HG03460 (cell line): ENCODE data around the gene LGR4.
A peak's percentile ranks its signal among the peaks of the same experiment; 100 is the strongest.

ENCODE experiments used
- ATAC-seq: cut with Tn5 transposase; IDR thresholded peaks from one replicate; pipeline ENCODE4 v1.9.1; 2021; ENCODE audit not compliant: unreplicated experiment

LGR4 gene

DNA sequence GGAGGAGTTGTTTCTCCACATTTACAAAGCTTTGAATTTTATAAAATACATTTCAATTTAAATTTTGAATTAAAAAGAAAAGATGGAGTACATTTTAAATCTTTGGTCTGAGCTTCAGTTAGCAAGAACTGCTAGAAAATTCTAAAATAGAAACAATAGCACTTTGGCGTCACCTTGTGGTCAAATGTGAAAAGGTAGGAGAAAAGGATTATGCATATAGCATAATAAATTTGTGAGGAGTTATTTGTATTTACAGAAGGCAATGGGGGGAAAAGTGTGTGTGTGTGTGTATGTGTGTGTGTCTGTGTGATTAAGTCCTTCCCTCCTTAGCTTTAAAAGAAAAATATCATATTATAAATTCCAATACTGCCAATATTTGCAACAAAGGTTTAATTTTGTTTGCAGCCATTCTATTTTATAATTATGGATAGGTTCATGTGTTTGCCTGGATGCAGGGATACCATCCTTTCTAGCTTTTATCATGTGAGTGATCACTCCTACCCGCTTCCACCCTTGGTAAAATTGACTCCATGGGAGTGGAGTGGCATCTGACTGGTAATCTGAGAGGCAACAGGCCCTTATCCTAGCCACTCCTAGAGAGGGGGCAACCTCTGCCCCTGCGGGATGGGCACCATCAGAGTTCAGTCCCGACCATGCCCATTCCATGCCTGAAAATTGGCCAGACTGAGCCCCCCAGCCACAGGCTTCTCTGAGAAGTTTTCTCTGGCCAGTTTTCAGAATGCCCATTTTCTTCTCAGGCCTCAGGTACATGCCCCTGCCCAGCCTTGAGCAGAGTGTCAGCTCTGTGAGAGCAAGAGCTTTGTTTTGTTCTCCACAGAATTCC, 13.6 kb upstream of the LGR4 start:
- ATAC-seq: no peak

DNA sequence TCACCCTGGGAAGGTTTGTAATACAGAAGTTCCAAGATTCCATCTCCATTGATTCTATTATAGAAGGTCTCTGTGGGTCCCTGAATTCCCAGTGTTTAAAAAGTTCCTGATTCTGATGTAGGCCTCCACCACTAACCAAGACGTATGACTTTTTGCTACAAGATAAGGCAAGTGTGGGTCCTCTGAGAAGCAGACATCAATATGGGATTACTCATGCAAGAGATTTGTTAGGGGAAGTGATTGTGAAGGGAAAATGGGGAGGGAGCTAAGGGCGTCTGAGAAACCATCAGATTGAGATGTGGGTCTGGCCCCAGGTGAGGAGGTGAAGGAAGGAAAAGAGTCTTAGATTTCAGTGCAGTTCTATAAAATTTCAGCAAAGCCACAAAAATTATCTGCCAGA, 10.2 kb upstream of the LGR4 start:
- ATAC-seq: no peak

DNA sequence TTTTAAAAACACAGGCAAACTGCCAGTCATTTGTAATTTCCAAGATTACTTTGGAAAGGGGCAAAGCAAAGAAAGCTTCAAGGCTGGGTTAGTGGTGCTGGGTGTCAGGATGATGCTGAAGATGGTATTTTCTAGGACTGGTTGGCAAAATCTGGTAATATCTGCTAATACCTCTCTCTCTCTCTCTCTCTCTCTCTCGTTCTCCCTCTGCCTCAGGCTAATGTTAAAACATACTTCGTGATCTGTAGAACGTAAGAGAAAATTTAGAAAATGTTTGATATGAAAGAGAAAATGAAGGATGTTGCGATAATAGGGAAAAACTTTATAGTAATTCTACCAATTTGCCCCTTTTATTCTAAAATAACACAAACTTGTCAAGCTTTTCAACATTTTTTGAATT, 9.4 kb upstream of the LGR4 start:
- ATAC-seq: no peak

DNA sequence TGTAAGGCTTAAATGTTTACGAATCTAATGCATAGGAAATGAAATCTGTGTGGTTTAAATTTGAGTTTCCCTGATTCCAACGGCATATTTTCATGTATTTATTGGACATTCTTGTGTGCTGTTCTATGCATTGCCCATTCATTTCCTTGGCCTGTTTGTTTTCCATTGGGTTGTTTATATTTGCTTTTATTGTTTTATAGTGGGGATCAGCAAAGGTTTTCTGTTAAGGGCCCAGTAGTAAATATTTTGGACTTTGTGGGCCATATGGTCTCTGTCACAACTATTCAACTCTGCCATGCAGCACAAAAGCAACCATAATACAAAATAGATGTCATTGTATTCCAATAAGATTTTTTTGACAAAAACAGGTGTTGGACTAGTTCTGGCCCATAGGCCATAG, 5.2 kb upstream of the LGR4 start:
- no peak for ATAC-seq

DNA sequence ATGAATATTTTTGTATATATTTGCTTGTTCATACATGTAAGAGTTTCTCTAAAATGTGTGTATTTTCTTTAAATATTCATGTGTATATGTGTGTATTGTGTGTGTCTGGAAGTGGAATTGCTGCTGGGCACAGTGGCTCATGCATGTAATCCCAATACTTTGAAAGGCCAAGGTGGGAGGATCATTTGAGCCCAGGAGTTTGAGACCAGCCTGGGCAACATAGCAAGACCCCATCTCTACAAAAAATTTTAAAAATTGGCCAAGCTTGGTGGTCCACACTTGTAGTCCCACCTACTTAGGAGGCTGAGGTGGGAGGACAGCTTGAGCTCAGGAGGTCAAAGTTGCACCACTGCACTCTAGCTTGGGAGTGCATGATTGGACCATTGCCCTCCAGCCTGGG, 4.7 kb upstream of the LGR4 start:
- ATAC-seq: no peak

DNA sequence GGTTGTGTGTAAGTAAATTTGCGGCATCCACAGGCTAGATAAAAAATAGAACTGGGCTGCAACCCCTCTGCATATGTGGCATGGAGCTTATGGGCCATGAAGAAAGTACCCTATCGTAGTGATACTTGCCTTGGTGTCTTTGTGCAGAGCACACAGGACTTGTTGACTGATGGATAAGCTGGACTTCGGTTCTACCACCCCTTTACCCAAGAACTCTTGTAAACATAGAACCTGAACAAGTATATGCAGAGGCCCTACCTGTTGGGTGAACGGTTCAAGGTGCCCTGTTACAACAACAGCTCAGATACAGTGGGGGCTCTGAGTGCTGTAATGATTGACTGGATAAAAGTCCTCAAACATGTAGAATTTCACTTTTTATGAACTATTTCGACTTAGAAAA, 3.0 kb upstream of the LGR4 start:
- ATAC-seq: no peak

DNA sequence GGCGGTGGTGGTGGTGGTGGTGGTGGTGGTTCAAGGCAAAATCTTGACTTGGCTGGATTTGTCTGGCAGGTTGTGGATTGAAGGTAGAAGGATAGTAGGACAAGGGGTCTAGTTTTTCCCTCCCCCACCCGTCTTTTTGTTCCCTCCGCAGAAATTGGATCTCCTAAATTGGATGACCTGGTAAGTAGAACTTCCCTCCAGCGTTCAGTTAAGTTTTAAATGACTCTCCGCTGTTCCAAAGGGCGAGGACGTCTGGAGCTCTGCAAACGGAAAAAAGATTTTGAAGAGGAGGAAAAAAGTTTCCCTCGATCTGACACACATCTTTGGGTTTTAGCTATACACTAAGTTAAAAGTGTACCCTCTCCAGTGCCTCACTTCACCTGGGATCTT, 422 bp upstream of the LGR4 start:
- no peak for ATAC-seq

DNA sequence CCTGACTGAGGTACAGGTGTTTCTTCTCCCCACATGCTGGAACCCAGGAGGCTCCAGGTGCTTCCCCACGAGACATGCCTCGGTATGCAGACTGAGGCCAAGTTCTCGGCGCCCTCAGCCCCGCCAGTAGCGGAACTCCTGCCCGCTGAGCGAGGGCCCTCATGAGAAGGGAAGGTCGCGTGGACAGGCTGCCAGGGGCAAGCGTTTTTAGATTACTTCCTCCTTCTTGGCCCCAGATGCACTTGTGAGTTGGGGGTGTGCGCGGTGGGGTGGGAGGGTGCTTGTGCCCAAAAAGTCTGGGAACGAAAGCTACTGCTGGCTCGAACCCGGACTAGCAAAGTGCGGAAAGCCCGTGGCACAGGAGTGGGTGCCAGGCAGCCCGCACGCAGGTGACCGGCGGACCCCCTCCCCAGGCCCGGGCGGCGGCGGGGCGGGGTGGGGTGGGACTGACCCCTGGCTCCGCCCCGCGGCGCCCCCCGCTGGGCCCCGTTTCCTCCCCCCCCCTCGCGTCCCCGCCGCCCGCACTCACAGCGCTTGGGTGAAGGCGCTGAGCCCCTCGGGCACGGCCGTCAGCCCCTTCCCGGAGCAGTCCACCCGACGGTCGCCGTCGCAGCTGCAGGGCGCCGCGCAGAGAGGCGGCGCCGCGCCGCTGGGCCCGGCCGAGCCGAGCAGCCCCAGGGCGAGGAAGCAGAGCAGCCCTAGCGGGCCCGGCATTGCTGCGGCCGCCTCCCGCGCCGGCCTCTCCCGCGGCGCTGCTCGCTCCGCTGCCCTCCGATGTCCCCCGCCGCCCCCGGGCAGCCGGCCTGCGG, 797 bp downstream of the LGR4 start:
- peak; percentile 50 for ATAC-seq

DNA sequence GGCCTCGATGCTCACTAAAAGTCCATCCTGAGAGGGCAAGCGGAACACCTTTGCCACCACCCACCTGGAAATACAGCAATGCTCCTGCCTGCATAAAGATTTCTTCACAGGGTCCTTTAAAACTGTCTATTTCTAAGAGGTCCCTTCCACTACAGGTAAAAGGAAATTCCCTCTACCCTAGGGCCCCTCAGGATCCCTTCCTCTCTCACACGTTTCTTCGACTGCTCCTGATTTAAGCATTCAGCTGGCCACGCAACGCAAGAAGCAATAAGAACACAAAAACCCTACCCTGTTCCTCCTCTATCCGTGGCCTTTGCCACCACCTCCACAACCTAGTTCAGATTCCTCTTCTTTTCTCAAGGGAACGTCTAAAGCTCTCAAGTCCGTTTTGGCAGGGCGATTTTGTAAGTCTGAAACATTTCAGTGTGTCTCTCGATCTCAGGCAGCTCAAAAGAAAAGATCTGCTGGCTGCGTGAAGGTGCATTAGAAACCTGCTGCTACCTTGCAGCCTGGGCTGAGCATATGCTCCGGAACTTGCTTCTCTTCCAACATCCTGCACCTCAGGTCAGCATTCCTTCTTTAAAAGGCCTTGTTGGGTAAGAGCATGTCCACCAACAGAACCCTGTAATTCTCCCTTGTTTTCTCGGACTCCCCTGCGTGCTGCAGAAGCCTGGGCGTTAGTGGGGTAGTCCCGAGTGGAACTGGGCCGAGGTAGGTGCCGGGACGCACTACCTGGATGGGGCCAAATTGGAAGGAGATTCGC, 1.6 kb downstream of the LGR4 start:
- ATAC-seq: no peak

DNA sequence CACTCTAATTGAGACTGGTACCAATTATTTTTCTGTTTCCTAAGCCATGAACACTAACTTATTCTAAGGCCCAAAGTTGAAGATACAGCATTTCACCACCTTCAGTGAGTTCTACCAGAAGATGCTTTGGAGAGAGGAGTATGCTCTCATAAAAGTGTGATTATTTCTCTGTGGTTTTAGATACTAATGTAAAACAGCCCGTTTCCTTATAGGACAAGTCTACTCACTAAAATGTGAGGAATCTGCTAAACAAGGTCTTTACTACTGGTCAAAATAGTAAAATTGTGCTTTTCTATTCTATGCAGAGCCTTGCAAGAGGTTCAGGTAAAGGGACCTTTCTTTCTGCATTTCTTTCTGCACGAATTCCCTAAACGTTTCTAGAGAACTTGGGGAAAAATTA, 2.4 kb downstream of the LGR4 start:
- no peak for ATAC-seq

DNA sequence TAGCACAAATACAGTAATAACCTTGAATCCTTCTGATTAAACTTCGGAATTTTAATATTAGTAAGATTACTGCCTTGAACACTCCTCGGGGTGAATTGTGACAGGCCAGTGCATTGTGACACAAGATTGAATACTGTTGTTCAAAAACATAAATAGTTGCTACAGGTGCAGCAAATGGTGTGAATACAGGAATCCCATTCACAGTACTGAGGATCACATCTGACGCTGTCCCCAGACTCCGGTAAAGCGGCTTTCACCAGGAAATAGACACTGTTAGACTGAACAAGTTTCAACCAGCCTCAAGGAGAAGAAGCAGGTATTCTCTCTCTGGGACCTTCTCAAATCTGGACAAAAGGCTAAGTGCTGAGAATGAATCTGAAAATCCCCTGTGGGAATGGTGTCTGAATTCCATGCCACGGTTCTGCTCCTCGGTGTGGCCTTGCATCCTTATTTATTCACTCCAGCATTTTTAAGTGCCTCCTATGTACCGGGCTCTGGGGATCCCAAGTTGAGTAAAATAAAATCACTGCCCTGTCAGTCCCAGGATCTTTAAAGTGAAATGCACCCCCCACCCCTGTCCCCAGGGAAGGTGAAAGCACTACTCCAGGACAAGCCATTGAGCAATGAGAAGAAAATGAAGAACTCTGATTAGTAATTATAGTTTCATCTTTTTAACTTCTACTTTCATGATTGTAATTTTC, 3.4 kb downstream of the LGR4 start:
- no peak for ATAC-seq

DNA sequence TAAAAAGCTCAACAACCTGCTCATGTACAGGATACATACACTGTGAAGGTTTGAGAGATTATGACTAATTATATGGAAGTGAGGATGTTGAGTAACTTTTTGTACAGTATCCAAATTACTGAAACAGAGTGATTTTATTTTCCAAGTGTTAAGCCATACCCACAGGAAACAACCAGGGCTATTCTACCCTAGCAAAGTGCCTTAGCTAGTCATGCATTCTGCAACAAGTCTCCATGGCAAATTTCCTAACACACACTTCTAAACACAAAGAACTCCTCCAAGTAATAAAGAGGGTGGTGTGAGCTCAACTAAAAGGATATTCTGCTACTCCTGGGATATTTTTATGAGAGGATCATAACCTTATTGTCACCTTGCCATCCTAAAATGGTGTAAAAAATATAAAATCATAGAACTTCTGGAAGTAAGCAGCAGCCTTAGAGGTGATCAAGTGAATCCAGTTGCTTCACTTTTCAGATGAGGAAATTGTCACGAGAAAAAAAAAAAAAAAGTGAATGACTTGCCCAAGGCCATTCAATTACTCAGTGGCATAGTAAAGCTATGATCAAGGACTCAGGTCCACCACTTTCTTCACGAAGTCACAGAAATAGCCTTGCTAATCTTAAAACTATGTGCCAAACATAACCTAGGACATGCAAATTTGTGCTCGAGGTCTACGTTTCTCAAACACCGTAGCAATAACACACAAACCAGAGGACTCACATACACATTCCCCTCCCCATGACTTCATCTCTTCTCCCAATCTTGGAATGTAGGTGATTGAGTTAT, 4.2 kb downstream of the LGR4 start:
- ATAC-seq: no peak

DNA sequence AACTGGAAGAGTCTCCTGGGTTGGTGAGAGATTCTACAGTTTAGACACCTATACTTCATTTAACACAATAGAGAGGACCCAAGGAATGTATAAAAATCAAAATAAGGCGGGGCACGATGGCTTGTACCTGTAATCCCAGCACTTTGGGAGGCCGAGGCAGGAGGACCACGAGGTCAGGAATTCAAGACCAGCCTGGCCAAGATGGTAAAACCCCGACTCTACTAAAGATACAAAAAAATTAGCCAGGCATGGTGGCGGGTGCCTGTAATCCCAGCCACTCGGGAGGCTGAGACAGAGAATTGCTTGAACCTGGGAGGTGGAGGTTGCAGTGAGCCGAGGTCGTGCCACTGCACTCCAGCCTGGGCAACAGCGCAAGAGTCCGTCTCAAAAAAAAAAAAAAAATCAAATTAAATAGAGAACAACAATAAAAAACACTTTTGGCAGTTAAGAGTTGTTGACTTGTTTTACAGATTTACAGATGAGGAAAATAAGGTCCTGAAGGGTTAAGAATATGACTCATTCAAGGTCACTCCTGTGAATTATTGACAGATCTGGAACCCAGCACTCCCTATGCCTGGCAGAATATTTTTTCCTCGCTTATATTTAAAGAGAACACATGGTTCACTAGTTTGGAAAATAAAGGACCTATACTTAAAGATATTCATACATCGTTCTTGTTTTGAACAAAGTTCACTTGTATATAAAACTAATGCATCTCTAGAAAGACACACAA, 5.2 kb downstream of the LGR4 start:
- no peak for ATAC-seq

DNA sequence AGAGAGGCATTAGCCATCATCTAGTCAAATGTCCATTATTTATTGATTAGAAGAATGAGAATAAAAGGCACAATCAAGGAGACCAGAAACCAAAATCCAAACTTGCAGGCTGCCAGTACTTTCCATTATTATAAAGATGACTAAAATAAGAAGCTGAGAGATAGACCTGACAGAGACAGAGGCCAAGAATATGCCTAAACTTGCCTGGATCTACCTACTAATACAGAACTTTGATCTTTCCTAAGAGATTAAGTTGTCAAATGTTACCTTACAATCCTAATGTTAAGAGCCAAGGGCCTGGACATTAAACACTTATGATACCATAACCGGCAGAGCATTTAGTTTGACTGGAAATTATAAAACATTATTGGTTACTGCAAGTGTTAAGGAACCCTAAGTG, 6.2 kb downstream of the LGR4 start:
- ATAC-seq: no peak

DNA sequence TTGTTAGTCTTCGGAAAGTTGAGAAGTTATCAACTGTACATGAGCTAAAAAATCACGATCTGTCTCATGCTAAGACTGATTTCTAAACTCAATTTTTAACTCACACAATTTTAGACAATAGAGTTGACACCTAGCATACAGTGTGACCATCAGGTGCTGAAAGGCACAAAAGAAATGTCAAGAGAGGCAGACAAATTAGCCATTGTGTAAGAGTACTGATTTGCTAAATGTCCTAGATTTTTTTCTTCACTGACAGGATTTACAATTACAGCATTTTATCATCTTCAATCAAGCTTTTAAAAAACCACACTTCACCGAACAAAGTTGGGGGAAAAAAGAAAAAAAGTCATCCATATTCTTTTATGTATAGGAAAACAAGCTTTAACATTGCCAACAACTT, 7.0 kb downstream of the LGR4 start:
- ATAC-seq: no peak

DNA sequence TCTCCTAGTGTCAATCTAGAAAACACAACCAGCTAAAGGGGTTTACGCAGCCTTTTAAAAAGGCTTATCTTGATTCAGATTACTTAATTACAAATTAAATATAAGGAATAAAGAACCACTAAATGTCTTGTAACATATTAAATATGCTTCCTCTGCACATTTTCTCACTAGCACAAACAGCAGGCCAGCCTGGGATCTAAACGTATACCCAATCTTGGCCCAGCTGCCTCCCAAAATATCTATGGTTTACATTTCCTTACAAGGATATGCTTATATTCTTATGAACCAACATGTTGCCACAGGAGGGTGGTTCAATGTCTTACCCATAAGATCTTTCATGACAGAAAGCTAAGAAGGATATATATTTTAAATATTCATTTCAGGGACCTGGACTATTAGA, 7.7 kb downstream of the LGR4 start:
- ATAC-seq: no peak

DNA sequence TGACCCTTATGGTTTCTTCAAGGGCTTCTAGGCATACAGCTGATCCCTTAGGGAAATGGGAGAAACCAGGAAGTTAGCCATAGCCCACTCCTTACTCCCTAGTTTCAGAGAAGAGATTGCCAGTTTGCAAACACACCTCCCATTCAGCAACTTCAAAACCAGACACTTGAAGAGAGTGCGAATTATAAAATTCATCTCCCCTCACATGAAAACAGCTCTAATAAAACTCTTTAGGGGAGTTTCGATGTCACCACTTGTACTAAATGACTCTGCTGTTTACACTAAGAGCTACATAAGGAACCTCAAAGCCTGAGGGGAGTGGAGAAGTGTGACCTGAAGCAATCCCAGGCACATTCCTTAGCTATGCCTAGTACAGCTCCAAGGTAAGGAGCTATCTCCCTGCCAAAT, 8.3 kb downstream of the LGR4 start:
- ATAC-seq: no peak

DNA sequence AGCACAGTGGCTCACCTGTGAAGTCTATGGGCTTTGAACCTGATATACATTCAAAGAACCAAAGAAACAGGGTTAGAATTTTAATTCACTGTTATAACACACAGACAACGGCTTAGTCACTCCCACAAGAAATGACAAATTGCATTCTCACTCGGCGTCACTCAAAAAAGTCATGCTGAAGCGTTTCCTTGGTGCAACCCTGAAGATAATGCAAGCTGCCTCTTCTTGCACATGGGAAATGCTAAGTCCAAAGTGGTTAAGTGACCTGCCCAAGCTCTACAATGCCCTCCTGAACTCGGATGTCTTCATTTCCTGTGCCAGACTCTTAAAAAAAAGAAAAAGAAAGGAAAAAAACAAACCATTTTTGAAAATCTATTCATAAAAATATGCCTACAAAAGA, 10.0 kb downstream of the LGR4 start:
- ATAC-seq: no peak

DNA sequence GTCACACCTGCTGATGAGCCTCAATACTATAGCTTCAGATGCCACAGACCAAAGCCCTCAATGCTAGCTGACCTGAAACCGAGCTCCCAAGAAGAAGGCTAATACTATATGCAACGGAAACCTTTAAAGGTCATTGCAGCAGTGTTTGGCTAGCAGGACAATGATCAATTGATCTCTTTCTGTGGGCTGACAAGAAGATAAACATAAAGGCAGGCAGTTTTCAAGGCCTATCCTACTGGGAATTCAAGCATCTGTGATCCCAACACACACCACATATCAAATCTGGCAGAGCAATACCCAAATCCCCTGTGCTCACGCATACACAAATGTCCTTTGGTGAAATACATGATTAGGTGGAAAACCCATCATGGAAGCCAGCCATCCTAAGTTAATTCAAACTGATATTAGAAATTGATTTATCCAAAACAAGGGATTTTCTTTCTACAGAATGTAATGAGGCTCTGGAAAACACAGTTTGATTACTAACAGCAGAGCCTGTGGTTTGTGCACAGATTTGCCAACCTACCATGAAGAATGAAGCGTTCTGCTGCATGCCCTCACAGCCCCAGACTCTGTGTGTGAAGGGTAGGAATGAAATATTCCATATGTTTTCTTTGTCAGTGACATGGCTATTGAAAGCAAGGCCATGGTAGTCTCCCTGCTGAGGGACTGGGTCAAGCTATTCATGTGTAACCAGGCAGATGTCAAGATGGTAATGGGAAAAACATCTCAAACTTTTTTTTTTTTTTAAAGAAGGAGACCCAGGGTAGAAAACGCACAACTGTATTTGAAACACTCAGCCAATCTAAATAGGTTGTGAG, 12.2 kb downstream of the LGR4 start:
- ATAC-seq: no peak
